IPS-20b (cell line): ENCODE data around the gene EXOC4.

Experiments used
- H3K27ac ChIP-seq: one replicate; pipeline ENCODE4 v1.5.1; 2013; ENCODE audit warnings: low read length
- H3K27me3 ChIP-seq: 2 replicates; pipeline ENCODE4 v1.6.1; 2013; ENCODE audit warnings: mild to moderate bottlenecking, low read length, inconsistent platforms; ENCODE audit not compliant: insufficient read depth
- H3K36me3 ChIP-seq: 2 replicates; pipeline ENCODE4 v1.6.1; 2013; ENCODE audit warnings: low read depth, mild to moderate bottlenecking, inconsistent platforms, low read length, moderate library complexity; ENCODE audit not compliant: insufficient read depth
- H3K4me1 ChIP-seq: 2 replicates; pipeline ENCODE4 v1.6.1; 2013; ENCODE audit warnings: mild to moderate bottlenecking, control low read depth, inconsistent platforms, low read length, moderate library complexity; ENCODE audit not compliant: insufficient read depth
- H3K4me3 ChIP-seq: 2 replicates; pipeline ENCODE4 v1.5.1; 2013; ENCODE audit warnings: mild to moderate bottlenecking, low read length, inconsistent platforms
- H3K9ac ChIP-seq: 2 replicates; pipeline ENCODE4 v1.6.1; 2013; ENCODE audit warnings: low read depth, mild to moderate bottlenecking, inconsistent platforms, low read length, moderate library complexity
- H3K9me3 ChIP-seq: 2 replicates; pipeline ENCODE4 v1.6.1; 2013; ENCODE audit warnings: mild to moderate bottlenecking, low read depth, low read length, inconsistent platforms; ENCODE audit not compliant: insufficient read depth

Gene EXOC4

GRCh38 chr7:133748443-133749407 lies 495.8 kb downstream of the EXOC4 start:
- Histone ChIP-seq H3K36me3 (no peaks in the 10 kb centered on the region), H3K9me3 (no peaks in the 10 kb centered on the region), H3K27ac (no peak overlapping the region), H3K4me1 (peaks cover 13% of the 10 kb centered on the region), H3K27me3 (no peaks in the 10 kb centered on the region), H3K4me3 (no peak overlapping the region), H3K9ac (no peak overlapping the region)

GRCh38 chr7:133750287-133750686 lies 497.4 kb downstream of the EXOC4 start:
- Histone ChIP-seq H3K4me1 (peaks cover 13% of the 10 kb centered on the region), H3K27me3 (no peaks in the 10 kb centered on the region), H3K9ac (no peak overlapping the region), H3K4me3 (no peak overlapping the region), H3K27ac (no peak overlapping the region), H3K9me3 (no peaks in the 10 kb centered on the region), H3K36me3 (no peaks in the 10 kb centered on the region)

- H3K9ac ChIP-seq: no peak overlapping the region
- H3K9me3 ChIP-seq: no peaks in the 10 kb centered on the region
- H3K4me1 ChIP-seq: peaks cover 13% of the 10 kb centered on the region
- no peaks in the 10 kb centered on the region for H3K27me3 ChIP-seq
- no peak overlapping the region for H3K4me3 ChIP-seq
- no peak overlapping the region for H3K27ac ChIP-seq
- no peaks in the 10 kb centered on the region for H3K36me3 ChIP-seq
Observed at GRCh38 chr7:133751079-133751478, 498.2 kb downstream of the EXOC4 start.

- Histone ChIP-seq H3K9me3 (no peaks in the 10 kb centered on the region), H3K4me3 (no peak overlapping the region), H3K27ac (no peak overlapping the region), H3K9ac (no peak overlapping the region), H3K27me3 (no peaks in the 10 kb centered on the region), H3K4me1 (peaks cover 7% of the 10 kb centered on the region; the same call in 1 of the 2 replicates), H3K36me3 (no peaks in the 10 kb centered on the region)
Observed at GRCh38 chr7:133753513-133753912, 500.6 kb downstream of the EXOC4 start.

- Histone ChIP-seq H3K9ac (no peak overlapping the region), H3K36me3 (no peaks in the 10 kb centered on the region), H3K9me3 (no peaks in the 10 kb centered on the region), H3K4me3 (no peak overlapping the region), H3K27ac (no peak overlapping the region), H3K27me3 (no peaks in the 10 kb centered on the region), H3K4me1 (peaks cover 7% of the 10 kb centered on the region; the same call in 1 of the 2 replicates)
Observed at GRCh38 chr7:133754708-133755107, 501.8 kb downstream of the EXOC4 start.

- Histone ChIP-seq H3K36me3 (no peaks in the 10 kb centered on the region), H3K4me1 (no peaks in the 10 kb centered on the region; the same call in 1 of the 2 replicates), H3K27me3 (no peaks in the 10 kb centered on the region), H3K4me3 (no peak overlapping the region), H3K27ac (no peak overlapping the region), H3K9me3 (no peaks in the 10 kb centered on the region), H3K9ac (no peak overlapping the region)
Observed at GRCh38 chr7:133755901-133756300, 503.0 kb downstream of the EXOC4 start.

GRCh38 chr7:133761443-133761842 lies 508.6 kb downstream of the EXOC4 start:
- Histone ChIP-seq H3K4me3 (no peak overlapping the region), H3K9ac (no peak overlapping the region), H3K4me1 (no peaks in the 10 kb centered on the region), H3K9me3 (no peaks in the 10 kb centered on the region), H3K27ac (no peak overlapping the region), H3K27me3 (no peaks in the 10 kb centered on the region), H3K36me3 (no peaks in the 10 kb centered on the region)

GRCh38 chr7:133763076-133763640 lies 510.3 kb downstream of the EXOC4 start:
- H3K27ac ChIP-seq: no peak overlapping the region
- 0 out of 2 replicates have a peak, but pooled peaks cover 5% of the 10 kb centered on the region for H3K4me1 ChIP-seq
- H3K4me3 ChIP-seq: no peak overlapping the region
- H3K36me3 ChIP-seq: no peaks in the 10 kb centered on the region
- no peak overlapping the region for H3K9ac ChIP-seq
- no peaks in the 10 kb centered on the region for H3K9me3 ChIP-seq
- no peaks in the 10 kb centered on the region for H3K27me3 ChIP-seq

GRCh38 chr7:133769668-133770067 lies 516.8 kb downstream of the EXOC4 start:
- Histone ChIP-seq H3K9me3 (no peaks in the 10 kb centered on the region), H3K4me3 (no peak overlapping the region), H3K4me1 (0 out of 2 replicates have a peak, but pooled peaks cover 5% of the 10 kb centered on the region), H3K36me3 (no peaks in the 10 kb centered on the region), H3K27ac (no peak overlapping the region), H3K27me3 (no peaks in the 10 kb centered on the region), H3K9ac (no peak overlapping the region)

GRCh38 chr7:133770863-133771492 lies 518.1 kb downstream of the EXOC4 start:
- H3K27me3 ChIP-seq: no peaks in the 10 kb centered on the region
- H3K4me1 ChIP-seq: 0 out of 2 replicates have a peak, but pooled peaks cover 5% of the 10 kb centered on the region
- no peaks in the 10 kb centered on the region for H3K9me3 ChIP-seq
- no peak overlapping the region for H3K27ac ChIP-seq
- no peak overlapping the region for H3K4me3 ChIP-seq
- no peak overlapping the region for H3K9ac ChIP-seq
- H3K36me3 ChIP-seq: no peaks in the 10 kb centered on the region

- H3K27ac ChIP-seq: no peak overlapping the region
- 0 out of 2 replicates have a peak, but pooled peaks cover 1% of the 10 kb centered on the region for H3K4me1 ChIP-seq
- no peaks in the 10 kb centered on the region for H3K36me3 ChIP-seq
- H3K4me3 ChIP-seq: no peak overlapping the region
- no peak overlapping the region for H3K9ac ChIP-seq
- H3K27me3 ChIP-seq: no peaks in the 10 kb centered on the region
- no peaks in the 10 kb centered on the region for H3K9me3 ChIP-seq
Observed at GRCh38 chr7:133771788-133772419, 519.0 kb downstream of the EXOC4 start.
